Activated B cell treated with CpG ODN at 0.5 μM for 24 hours (primary cell): ENCODE measurements around the gene RXRB. TPM values are rescaled to one million over a fixed set of nuclear protein-coding genes. Genes with fewer than 3 reads are reported as not detected.

Source experiments
- ATAC-seq: fragments of 200-7000 bp; cut with Tn5 transposase; one replicate; pipeline ENCODE4 v1.10.0; 2021; ENCODE audit warnings: low read depth, mild to moderate bottlenecking, moderate library complexity
- CTCF ChIA-PET: fragments of 350-600 bp; sonication (Branson Sonifier 250); formaldehyde crosslinking; loops from one replicate; lab custom pipeline; 2021; ENCODE audit warnings: antibody characterized with exemption; lab: Charles Lee
- POLR2A ChIA-PET: fragments of 350-600 bp; sonication (Branson Sonifier 250); formaldehyde crosslinking; loops from one replicate; lab custom pipeline; 2021; ENCODE audit warnings: antibody characterized with exemption; lab: Charles Lee
- DNase-seq: peaks from one replicate; pipeline ENCODE4 v3.0.0; 2022
- H3K27ac Mint-ChIP-seq: one replicate; pipeline ENCODE4 v1.8.0; 2020; ENCODE audit warnings: mixed read lengths
- H3K27me3 Mint-ChIP-seq: one replicate; pipeline ENCODE4 v1.8.0; 2021; ENCODE audit warnings: mixed read lengths
- H3K36me3 Mint-ChIP-seq: one replicate; pipeline ENCODE4 v1.8.0; 2021; ENCODE audit warnings: low read depth, mixed read lengths
- H3K4me1 Mint-ChIP-seq: one replicate; pipeline ENCODE4 v1.8.0; 2021; ENCODE audit warnings: mixed read lengths
- H3K4me3 Mint-ChIP-seq: one replicate; pipeline ENCODE4 v1.8.0; 2020; ENCODE audit warnings: mild to moderate bottlenecking, mixed read lengths
- H3K9me3 Mint-ChIP-seq: one replicate; pipeline ENCODE4 v1.8.0; 2020; ENCODE audit warnings: mixed read lengths
- CTCF ChIP-seq: fragments of 200-600 bp; IDR thresholded peaks from one replicate; pipeline ENCODE4 v1.8.0; 2022; ENCODE audit warnings: antibody characterized with exemption, mild to moderate bottlenecking
- intact Hi-C: fragments of 100-400 bp; cut with micrococcal nuclease; formaldehyde crosslinking; loops from one replicate; pipeline ENCODE4 v1.15.1; 2024
- total RNA-seq: library from RNA; stranded (reverse); gene quantifications from 2 replicates; pipeline ENCODE4 v1.2.3, GENCODE V29; 2022

Gene RXRB
- total RNA-seq, 1 donor from 2014 or later: 74.3 TPM

DNA sequence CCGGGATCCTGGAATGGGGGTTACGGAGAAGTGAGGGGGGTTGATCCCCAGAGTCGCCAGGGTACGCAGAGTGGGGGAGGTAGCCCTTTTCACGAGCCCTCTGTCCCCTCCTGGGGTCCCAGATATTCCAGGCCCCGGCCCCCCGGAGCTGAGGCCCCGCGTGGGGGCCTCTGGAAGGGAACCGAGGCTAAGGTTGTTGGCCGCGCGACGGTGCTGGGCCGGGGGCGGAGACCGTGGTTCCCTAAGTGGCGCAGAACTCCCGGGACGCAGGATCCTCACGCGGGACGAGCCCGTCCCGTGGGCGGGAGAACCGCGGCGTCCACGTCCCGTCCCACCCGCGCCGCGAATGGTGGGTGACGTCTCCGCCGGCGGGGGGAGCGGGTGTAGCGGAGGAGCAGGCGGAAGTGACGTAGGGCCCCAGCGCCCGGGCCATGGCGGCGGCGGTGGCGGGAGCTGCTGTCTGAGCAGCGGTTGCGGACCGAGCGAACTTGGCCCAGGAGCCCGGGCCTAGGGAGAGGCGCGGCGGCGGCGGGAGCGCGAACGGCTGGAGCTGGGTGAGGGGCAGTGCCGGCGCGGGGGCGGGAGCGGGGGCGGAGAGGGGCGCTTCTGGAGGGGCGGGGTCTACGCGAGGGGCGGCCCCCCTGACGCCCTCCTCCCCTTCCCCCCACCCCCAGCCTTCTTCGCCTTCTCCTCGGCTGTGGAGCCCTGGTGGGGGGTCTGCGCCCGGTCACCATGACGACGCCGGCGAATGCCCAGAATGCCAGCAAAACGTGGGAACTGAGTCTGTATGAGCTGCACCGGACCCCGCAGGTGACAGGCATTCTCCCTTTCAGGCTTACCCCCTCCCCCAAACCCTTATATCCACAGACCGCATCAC is 7.9 kb upstream of the RXRB start, which contains the start of gene RING1:
Gene RING1 (plus strand): TSS at position 410 of the 877 bp plus-strand sequence. CDS start 323 bp downstream, at position 733.
- Mint-ChIP-seq H3K4me3 (peak within 1 kb of the TSS; percentile 87), H3K36me3 (peaks cover 33% of the 10 kb centered on the region), H3K27me3 (peaks cover 13% of the 10 kb centered on the region), H3K9me3 (no peaks in the 10 kb centered on the region), H3K27ac (peak within 1 kb of the TSS; percentile 82), H3K4me1 (peaks cover 45% of the 10 kb centered on the region)
- ATAC-seq (peak; percentile 51), DNase-seq (peak; percentile 88)
- no peak for TF ChIP-seq CTCF
- CTCF ChIA-PET: interaction anchor here (0.9 to 1.8 kb wide), 5 partner anchors 11 to 208 kb away, joined by 4 to 8 read pairs (median 4); no protein-coding TSS in a partner anchor
- POLR2A ChIA-PET: interaction anchor here (0.6 to 2.7 kb wide), 33 partner anchors 10 to 1842 kb away, joined by 3 to 38 read pairs (median 4); partner anchors contain the start of genes B3GALT4, BAK1, HLA-DPB1 and RGL2
- intact Hi-C loops: loop anchor here (1.0 to 10.0 kb wide), 5 partner anchors 8 to 1234 kb away; partner anchors contain the start of genes COL11A2, DXO, RXRB and SLC39A7

DNA sequence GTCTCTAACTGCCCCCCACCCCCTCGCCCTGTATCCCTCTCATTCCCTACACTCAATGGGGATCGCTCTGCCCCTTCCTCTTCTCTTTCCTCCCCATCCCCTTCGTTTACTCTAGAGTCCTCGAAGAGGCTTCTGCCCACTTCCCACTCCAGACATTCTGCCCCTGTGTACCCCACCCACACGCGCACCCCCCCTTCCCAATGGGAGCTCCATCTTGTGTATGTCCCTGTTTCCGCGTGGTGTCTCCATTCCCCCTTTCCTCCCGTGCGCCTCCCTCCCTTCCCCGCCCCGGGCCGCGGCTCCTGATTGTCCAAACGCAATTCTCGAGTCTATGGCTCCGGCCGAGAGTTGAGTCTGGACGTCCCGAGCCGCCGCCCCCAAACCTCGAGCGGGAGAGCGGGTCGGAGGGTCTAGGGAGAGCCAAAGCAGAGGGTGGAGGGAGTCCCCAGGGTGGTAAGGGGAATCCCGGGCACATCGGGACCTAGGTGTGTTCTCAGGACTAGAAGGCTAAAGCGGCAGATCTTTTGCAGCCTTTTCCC is 7.2 kb upstream of the RXRB start:
- Mint-ChIP-seq H3K4me3 (peak overlapping the region; percentile 87), H3K27ac (peak overlapping the region; percentile 76), H3K27me3 (peaks cover 6% of the 10 kb centered on the region), H3K4me1 (peaks cover 45% of the 10 kb centered on the region), H3K9me3 (no peaks in the 10 kb centered on the region), H3K36me3 (peaks cover 39% of the 10 kb centered on the region)
- DNase-seq (peak; percentile 32), ATAC-seq (no peak)
- ChIA-PET POLR2A (interaction anchor here (0.6 to 2.7 kb wide), 24 partner anchors 9 to 516 kb away, joined by 3 to 38 read pairs (median 4); partner anchors contain the start of genes BAK1, HLA-DPB1, RGL2 and RPS18), CTCF (interaction anchor here (0.9 to 1.8 kb wide), 4 partner anchors 39 to 207 kb away, joined by 4 to 8 read pairs (median 4); no protein-coding TSS in a partner anchor)
- no peak for TF ChIP-seq CTCF
- intact Hi-C loops: loop anchor here (1.0 to 10.0 kb wide), 5 partner anchors 7 to 1233 kb away; partner anchors contain the start of genes COL11A2, DXO, RXRB and SLC39A7

- TF ChIP-seq CTCF: no peak
- intact Hi-C loops: loop anchor here (5.0 to 10.0 kb wide), 2 partner anchors 225 to 1232 kb away; partner anchors contain the start of gene DXO
- peak overlapping the region; percentile 87 for H3K4me3 Mint-ChIP-seq
- H3K27ac Mint-ChIP-seq: no peak overlapping the region
- H3K4me1 Mint-ChIP-seq: peaks cover 49% of the 10 kb centered on the region
- ChIA-PET POLR2A (interaction anchor here (0.6 to 2.7 kb wide), 5 partner anchors 11 to 178 kb away, joined by 4 to 38 read pairs (median 8); partner anchors contain the start of genes HLA-DPB1, RPS18 and VPS52), CTCF (no interaction called here)
- no peaks in the 10 kb centered on the region for H3K9me3 Mint-ChIP-seq
- ATAC-seq (no peak), DNase-seq (no peak)
- peaks cover under 1% of the 10 kb centered on the region for H3K27me3 Mint-ChIP-seq
- peaks cover 42% of the 10 kb centered on the region for H3K36me3 Mint-ChIP-seq
Measured at GRCh38 chr6:33206864-33207551, 6.5 kb upstream of the RXRB start.

DNA sequence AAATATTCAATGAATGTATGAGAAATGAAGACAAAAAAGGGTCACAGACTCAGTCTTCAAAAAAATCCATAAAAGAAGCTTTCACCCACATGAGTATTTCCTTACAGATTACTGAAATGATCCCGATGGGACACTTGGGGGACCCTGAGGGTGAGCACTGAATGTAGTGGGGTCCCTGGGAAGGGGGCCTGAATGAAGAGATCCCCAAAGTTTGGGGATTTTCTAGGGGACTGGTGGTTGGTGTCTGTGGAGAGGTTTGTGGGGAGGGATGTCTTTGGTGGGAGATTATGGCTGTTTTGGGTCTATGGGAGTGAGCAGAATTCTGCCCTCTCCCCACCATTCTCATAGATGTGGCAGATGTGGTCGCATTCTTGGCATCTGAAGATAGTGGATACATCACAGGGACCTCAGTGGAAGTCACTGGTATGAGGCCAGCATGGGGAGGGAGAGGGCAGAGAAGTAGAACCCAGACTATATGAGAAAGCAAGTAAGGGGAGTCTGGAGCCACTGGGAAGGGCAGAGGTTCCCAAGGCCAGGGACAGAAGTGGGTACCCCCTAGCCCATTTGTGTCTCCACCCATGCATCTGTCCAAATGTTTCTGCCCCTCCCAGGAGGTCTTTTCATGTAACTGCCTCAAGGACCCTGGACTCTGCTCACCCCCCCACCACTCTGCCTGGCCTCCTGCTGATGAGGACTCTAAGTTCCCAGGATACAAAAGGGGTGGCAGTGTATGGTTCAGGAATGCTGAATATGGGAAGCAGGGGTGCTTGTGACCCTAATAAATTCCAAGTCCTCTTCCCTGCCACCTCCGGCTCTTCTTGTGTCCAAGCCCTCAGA is 5.8 kb upstream of the RXRB start:
- ATAC-seq: no peak
- Mint-ChIP-seq H3K4me3 (peak overlapping the region; percentile 87), H3K36me3 (peaks cover 41% of the 10 kb centered on the region), H3K9me3 (no peaks in the 10 kb centered on the region), H3K27me3 (no peaks in the 10 kb centered on the region), H3K27ac (no peak overlapping the region), H3K4me1 (peaks cover 56% of the 10 kb centered on the region)
- ChIA-PET CTCF (no interaction called here), POLR2A (interaction anchor here (0.7 to 1.1 kb wide), 2 partner anchors 8 to 43 kb away, joined by 3 read pairs; no protein-coding TSS in a partner anchor)
- intact Hi-C loops: loop anchor here (5.0 to 10.0 kb wide), 2 partner anchors 226 to 1231 kb away; partner anchors contain the start of gene DXO
- DNase-seq: no peak
- TF ChIP-seq CTCF: no peak
